HCT116 (cell line): Measurements from ENCODE around the gene PMEPA1. TPM values are rescaled to one million over a fixed set of nuclear protein-coding genes. Genes with fewer than 3 reads are reported as not detected.

ENCODE experiments used
- ATAC-seq: fragments of 200-7000 bp; cut with Tn5 transposase; 2 replicates; pipeline ENCODE4 v1.9.1; 2020; ENCODE audit warnings: mild to moderate bottlenecking, moderate library complexity
- BruUV-seq: library from RNA; stranded (reverse); fragments of 400-500 nt; replicated peaks from 2 replicates; lab custom pipeline; 2021; lab: Mats Ljungman, UMichigan
- CTCF ChIA-PET: fragments of 300-600 bp; sonication (Branson Sonifier 250); formaldehyde crosslinking; loops from one replicate; lab custom pipeline; 2021; ENCODE audit warnings: antibody characterized with exemption; lab: Charles Lee
- POLR2A ChIA-PET: fragments of 300-600, 350-600 bp; sonication (Branson Sonifier 250); formaldehyde crosslinking; loops from one replicate; lab custom pipeline; 2021; ENCODE audit warnings: antibody characterized with exemption; lab: Charles Lee
- RAD21 ChIA-PET, 2 experiments: fragments of 300-600 bp; sonication (Branson Sonifier 250); formaldehyde crosslinking; loops; one replicate each; lab custom pipeline; 2023; ENCODE audit warnings: low total read pairs in 2 of 2; ENCODE audit not compliant: uncharacterized antibody in 2 of 2, unreplicated experiment in 2 of 2, low non-redundant PET in 1 of 2; lab: Charles Lee
- DNase-seq: peaks from one replicate; pipeline ENCODE4 v3.0.0-alpha.2; 2010; ENCODE audit warnings: low read depth, low spot score
- H2AFZ ChIP-seq: fragments of 200-600 bp; shearing (Covaris generic), sonication (generic); 2 replicates; pipeline ENCODE4 v1.6.1; 2017; ENCODE audit warnings: low read depth, mixed run types, mixed read lengths, antibody characterized with exemption, low read length; ENCODE audit not compliant: poor library complexity, severe bottlenecking
- H3K27ac ChIP-seq: 2 replicates; pipeline ENCODE4 v1.5.1; 2012; ENCODE audit warnings: low read depth, low read length
- H3K27me3 ChIP-seq: fragments of 200-600 bp; sonication (generic); 2 replicates; pipeline ENCODE4 v1.6.1; 2016; ENCODE audit warnings: mixed run types, low read length, mixed read lengths; ENCODE audit not compliant: insufficient read depth
- H3K36me3 ChIP-seq, 2 experiments: fragments of 200-500 bp in 1 of 2; fragments of 200-600 bp in 1 of 2; sonication (Bioruptor generic) in 1 of 2; sonication (generic) in 1 of 2; 2 replicates each; pipeline versions ENCODE4 v1.5.1 to v1.6.1; 2014 to 2016; ENCODE audit warnings: low read length in 2 of 2, inconsistent platforms in 1 of 2, mixed read lengths in 1 of 2, mixed run types in 1 of 2; ENCODE audit not compliant: insufficient read depth in 2 of 2, control insufficient read depth in 1 of 2
- H3K4me1 ChIP-seq, 2 experiments: fragments of 200-600 bp in 1 of 2; sonication (generic) in 1 of 2; 2 replicates each; pipeline versions ENCODE4 v1.5.1 to v1.6.1; 2012 to 2017; ENCODE audit warnings: low read length in 2 of 2, inconsistent platforms in 1 of 2, mild to moderate bottlenecking in 1 of 2, mixed read lengths in 1 of 2, mixed run types in 1 of 2, moderate library complexity in 1 of 2; ENCODE audit not compliant: insufficient read depth in 2 of 2, control insufficient read depth in 1 of 2
- H3K4me2 ChIP-seq: fragments of 200-600 bp; sonication (generic); 2 replicates; pipeline ENCODE4 v1.6.1; 2017; ENCODE audit warnings: mixed run types, low read length, mixed read lengths
- H3K4me3 ChIP-seq, 2 experiments: fragments of 200-600 bp in 1 of 2; sonication (generic) in 1 of 2; replicated peaks in 1 of 2; 2 replicates each; pipeline ENCODE4 v1.5.1; 2011 to 2016; ENCODE audit warnings: low read length in 2 of 2, control low read depth in 1 of 2, low read depth in 1 of 2, mild to moderate bottlenecking in 1 of 2, mixed read lengths in 1 of 2, mixed run types in 1 of 2
- H3K79me2 ChIP-seq: fragments of 200-600 bp; sonication (generic); 2 replicates; pipeline ENCODE4 v1.6.1; 2017; ENCODE audit warnings: mild to moderate bottlenecking, mixed run types, low read length, moderate library complexity, mixed read lengths; ENCODE audit not compliant: insufficient read depth
- H3K9ac ChIP-seq: fragments of 200-600 bp; sonication (generic); 2 replicates; pipeline ENCODE4 v1.6.1; 2016; ENCODE audit warnings: low read length, mixed read lengths
- H3K9me2 ChIP-seq: fragments of 200-600 bp; sonication (generic), shearing (Covaris generic); 2 replicates; pipeline ENCODE4 v1.6.1; 2017; ENCODE audit warnings: mixed run types, mild to moderate bottlenecking, moderate library complexity; ENCODE audit not compliant: insufficient read depth
- H3K9me3 ChIP-seq, 2 experiments: fragments of 200-500 bp in 1 of 2; fragments of 200-600 bp in 1 of 2; sonication (Bioruptor generic) in 1 of 2; sonication (generic) in 1 of 2; 2 replicates each; pipeline ENCODE4 v1.6.1; 2014 to 2017; ENCODE audit warnings: low read length in 2 of 2, mixed read lengths in 2 of 2, inconsistent platforms in 1 of 2, low read depth in 1 of 2, mild to moderate bottlenecking in 1 of 2, mixed run types in 1 of 2, moderate library complexity in 1 of 2; ENCODE audit not compliant: control insufficient read depth in 1 of 2, insufficient read depth in 1 of 2
- H4K20me1 ChIP-seq: fragments of 200-600 bp; sonication (generic), shearing (Covaris generic); 2 replicates; pipeline ENCODE4 v1.6.1; 2017; ENCODE audit warnings: mixed run types, mild to moderate bottlenecking, moderate library complexity; ENCODE audit not compliant: insufficient read depth
- EGR1 ChIP-seq: IDR thresholded peaks from 2 replicates; pipeline ENCODE4 v1.6.1; 2012; ENCODE audit warnings: low read depth
- EZH2 ChIP-seq: fragments of 200-600 bp; sonication (generic); IDR thresholded peaks from 2 replicates; pipeline ENCODE4 v1.6.1; 2017; ENCODE audit warnings: antibody characterized with exemption, mixed run types
- FOSL1 ChIP-seq: IDR thresholded peaks from 2 replicates; pipeline ENCODE4 v1.6.1; 2012; ENCODE audit warnings: low read depth
- JUND ChIP-seq: IDR thresholded peaks from 2 replicates; pipeline ENCODE4 v1.6.1; 2012
- MAX ChIP-seq: IDR thresholded peaks from 2 replicates; pipeline ENCODE4 v1.6.1; 2012
- POLR2AphosphoS5 ChIP-seq: IDR thresholded peaks from 2 replicates; pipeline ENCODE4 v1.6.1; 2011; ENCODE audit warnings: mild to moderate bottlenecking, low read depth, low read length, moderate library complexity
- RAD21 ChIP-seq: IDR thresholded peaks from 2 replicates; pipeline ENCODE4 v1.6.1; 2012; ENCODE audit warnings: low read depth, mild to moderate bottlenecking
- TCF7L2 ChIP-seq: IDR thresholded peaks from 2 replicates; pipeline ENCODE4 v1.7.0; 2011; ENCODE audit warnings: borderline replicate concordance, inconsistent platforms; ENCODE audit not compliant: insufficient read depth, insufficient read length; ENCODE audit errors: extremely low read depth
- ZBTB33 ChIP-seq: IDR thresholded peaks from 2 replicates; pipeline ENCODE4 v1.6.1; 2011; ENCODE audit warnings: mild to moderate bottlenecking, low read length, moderate library complexity; ENCODE audit not compliant: insufficient replicate concordance; ENCODE audit errors: extremely low read depth
- ZNF274 ChIP-seq: fragments of 200-500 bp; sonication (Bioruptor generic); IDR thresholded peaks from 2 replicates; pipeline ENCODE4 v1.6.1; 2014; ENCODE audit warnings: mild to moderate bottlenecking, low read depth, low read length, inconsistent platforms
- intact Hi-C: fragments of 100-400 bp; cut with micrococcal nuclease; formaldehyde crosslinking; loops from 2 replicates; pipeline ENCODE4 v1.10.0; 2022
- total RNA-seq: library from RNA; stranded (reverse); gene quantifications from one replicate; pipeline ENCODE4 v1.2.1, GENCODE V29; 2021; ENCODE audit not compliant: unreplicated experiment

Gene PMEPA1
- total RNA-seq, 1 experiment from 2014 or later = 0.64 TPM

- ChIA-PET POLR2A (interaction anchor here (0.6 kb wide), 1 partner anchor 123 kb away, joined by 5 read pairs; no protein-coding TSS in a partner anchor), RAD21 (no interaction called here), CTCF (no interaction called here)
- no TSS peak for BruUV-seq
- Histone ChIP-seq H3K9ac (no peak overlapping the region), H3K27me3 (peaks cover 30% of the 10 kb centered on the region), H2AFZ (no peak overlapping the region), H3K4me2 (no peak overlapping the region), H3K4me3 (no peak overlapping the region), H3K9me2 (no peaks in the 10 kb centered on the region), H3K36me3 (no peaks in the 10 kb centered on the region), H3K4me1 (no peaks in the 10 kb centered on the region), H4K20me1 (no peaks in the 10 kb centered on the region), H3K9me3 (no peaks in the 10 kb centered on the region), H3K79me2 (no peaks in the 10 kb centered on the region), H3K27ac (no peak overlapping the region)
- no peak for DNase-seq
- TF ChIP-seq POLR2AphosphoS5 = no peak
- TF ChIP-seq MAX = no peak
- TF ChIP-seq FOSL1 = no peak
- no peak for TF ChIP-seq ZBTB33
- no peak for TF ChIP-seq TCF7L2
- TF ChIP-seq JUND = no peak
- TF ChIP-seq ZNF274 = no peak
- TF ChIP-seq RAD21 = no peak
- no peak for TF ChIP-seq EZH2
- no peak for TF ChIP-seq EGR1
- intact Hi-C loops = no loop called here
- no peak for ATAC-seq
Measured at GRCh38 chr20:57672953-57673575, 36.8 kb downstream of the PMEPA1 start.
